Ammon's horn (tissue), 1 donor: ENCODE results near the gene PHLDA2.
"Not testable (repeated sequence)": the region's sequence is repeated elsewhere in the genome, so short reads cannot be mapped to it uniquely, and the experiment has no call there.

ENCODE experiments used
- DNase-seq: peaks from one replicate; pipeline ENCODE4 v3.0.0-alpha.2; 2016; ENCODE audit warnings: low spot score

Gene PHLDA2

GRCh38 chr11:2945031-2945756 is 16.0 kb upstream of the PHLDA2 start:
- DNase-seq, result peak; percentile 95

GRCh38 chr11:2944530-2944929 is 15.3 kb upstream of the PHLDA2 start:
- no peak for DNase-seq

GRCh38 chr11:2943711-2944118 is 14.5 kb upstream of the PHLDA2 start:
- DNase-seq, result no peak

GRCh38 chr11:2942872-2943710 is 13.9 kb upstream of the PHLDA2 start:
- no peak for DNase-seq

GRCh38 chr11:2942447-2942846 is 13.2 kb upstream of the PHLDA2 start:
- no peak for DNase-seq

- no peak for DNase-seq
Observed at GRCh38 chr11:2940921-2941821, 12.0 kb upstream of the PHLDA2 start.

- no peak for DNase-seq
Observed at GRCh38 chr11:2940147-2940920, 11.1 kb upstream of the PHLDA2 start.

GRCh38 chr11:2938458-2939418 is 9.5 kb upstream of the PHLDA2 start:
- not testable (repeated sequence) for DNase-seq

GRCh38 chr11:2937641-2938457 is 8.6 kb upstream of the PHLDA2 start:
- not testable (repeated sequence) for DNase-seq

- DNase-seq, result no peak
Observed at GRCh38 chr11:2934611-2935239, 5.5 kb upstream of the PHLDA2 start.

- DNase-seq, result no peak
Observed at GRCh38 chr11:2934021-2934550, 4.9 kb upstream of the PHLDA2 start.

- DNase-seq, result peak; percentile 52
Observed at GRCh38 chr11:2933375-2934020, 4.3 kb upstream of the PHLDA2 start.

- DNase-seq, result no peak
Observed at GRCh38 chr11:2932850-2933251, 3.6 kb upstream of the PHLDA2 start.

GRCh38 chr11:2931771-2932738 is 2.8 kb upstream of the PHLDA2 start:
- no peak for DNase-seq

GRCh38 chr11:2931420-2931746 is 2.2 kb upstream of the PHLDA2 start:
- no peak for DNase-seq

GRCh38 chr11:2930704-2931419 is 1.6 kb upstream of the PHLDA2 start:
- no peak for DNase-seq
